NCI-H2227 (cell line): ENCODE data around the gene AFF3.
A peak's percentile ranks its signal among the peaks of the same experiment; 100 is the strongest.

Experiments
- DNase-seq: peaks from one replicate; lab custom pipeline; 2025; ENCODE audit not compliant: unreplicated experiment; lab: John Stamatoyannopoulos, UW

Gene AFF3

GRCh38 chr2:99621774-99622173, 520.6 kb downstream of the AFF3 start:
- DNase-seq, result no peak

DNA sequence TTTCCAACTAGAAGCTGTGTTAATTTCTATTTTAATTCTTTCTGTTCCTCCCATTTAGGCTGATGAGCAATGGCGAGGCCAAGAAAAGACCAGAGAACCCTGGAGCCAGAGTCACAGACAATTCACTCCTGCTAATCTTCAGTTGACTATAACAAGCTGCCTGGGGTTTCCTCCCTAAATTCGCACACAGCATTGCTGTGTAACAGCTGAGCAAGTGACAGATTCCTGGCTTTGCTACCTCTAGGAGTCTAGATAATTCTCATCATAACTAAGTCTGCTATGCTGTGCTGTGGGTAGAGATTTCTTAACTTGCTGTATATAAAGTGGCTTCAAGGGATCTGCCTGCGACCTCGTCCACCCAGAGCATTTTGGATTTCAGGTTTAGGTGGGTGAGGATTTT, 521.3 kb downstream of the AFF3 start:
- no peak for DNase-seq

DNA sequence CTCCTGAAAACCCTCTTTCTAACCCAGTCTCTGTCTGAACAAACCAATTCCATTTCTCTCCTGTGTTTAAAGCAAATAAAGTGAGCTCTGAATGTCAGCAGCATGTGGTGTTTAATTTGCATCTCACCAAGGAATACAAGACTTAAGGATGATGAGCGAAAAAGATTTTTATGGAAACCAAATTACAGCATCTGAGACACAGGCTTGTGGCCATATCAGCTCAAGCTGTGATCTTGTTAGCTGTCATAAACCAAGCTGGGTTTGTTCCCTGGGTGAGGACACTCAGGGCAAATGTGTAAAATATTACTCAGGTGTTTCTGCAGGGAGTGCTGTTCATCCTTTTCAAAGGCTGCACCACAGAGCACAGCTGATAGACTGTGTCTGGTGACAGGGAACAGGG, 523.2 kb downstream of the AFF3 start:
- no peak for DNase-seq

DNA sequence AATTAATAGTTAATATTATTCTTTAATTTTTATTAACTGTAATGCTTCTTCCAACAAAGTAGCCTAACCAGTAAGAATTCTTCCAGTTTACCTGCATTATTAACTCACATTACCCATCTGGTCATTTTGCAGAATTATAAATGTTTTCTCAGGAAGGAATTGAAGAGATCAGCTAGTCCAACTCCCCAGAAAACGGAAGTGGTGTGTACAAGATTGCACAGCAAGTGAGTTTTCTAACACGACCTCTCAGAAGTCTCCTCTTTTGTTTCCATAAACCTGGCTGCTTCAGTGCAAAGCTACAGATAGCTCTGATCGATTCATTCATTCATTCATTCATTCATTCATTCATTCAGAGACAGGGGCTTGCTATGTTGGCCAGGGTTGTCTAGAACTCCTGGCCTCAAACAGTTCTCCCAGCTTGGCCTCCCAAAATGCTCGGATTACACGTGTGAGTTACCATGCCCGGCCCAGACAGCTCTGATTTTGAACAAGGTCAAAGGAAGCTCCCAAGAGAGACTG, 523.8 kb downstream of the AFF3 start:
- DNase-seq, result no peak

DNA sequence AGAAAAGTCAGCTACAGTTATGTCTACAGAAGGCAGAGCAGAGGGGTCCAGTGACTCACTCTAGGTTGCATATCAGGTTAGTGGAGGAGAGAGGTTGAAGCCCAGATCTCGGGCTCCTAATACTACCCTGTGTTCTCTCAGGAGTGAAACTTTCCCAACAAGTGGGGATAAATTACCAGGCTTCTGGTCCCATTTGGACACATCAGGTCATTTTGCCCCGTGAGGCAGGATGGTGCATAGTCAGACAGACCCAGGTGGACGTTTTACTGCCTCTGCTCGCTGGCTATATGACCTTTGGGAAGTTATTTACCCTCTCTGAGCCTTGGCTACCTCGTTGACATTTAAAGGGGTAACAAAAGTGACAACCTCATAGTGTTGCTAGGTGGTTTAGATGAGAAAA, 524.6 kb downstream of the AFF3 start:
- DNase-seq, result no peak

GRCh38 chr2:99615247-99615771, 527.1 kb downstream of the AFF3 start:
- no peak for DNase-seq

DNA sequence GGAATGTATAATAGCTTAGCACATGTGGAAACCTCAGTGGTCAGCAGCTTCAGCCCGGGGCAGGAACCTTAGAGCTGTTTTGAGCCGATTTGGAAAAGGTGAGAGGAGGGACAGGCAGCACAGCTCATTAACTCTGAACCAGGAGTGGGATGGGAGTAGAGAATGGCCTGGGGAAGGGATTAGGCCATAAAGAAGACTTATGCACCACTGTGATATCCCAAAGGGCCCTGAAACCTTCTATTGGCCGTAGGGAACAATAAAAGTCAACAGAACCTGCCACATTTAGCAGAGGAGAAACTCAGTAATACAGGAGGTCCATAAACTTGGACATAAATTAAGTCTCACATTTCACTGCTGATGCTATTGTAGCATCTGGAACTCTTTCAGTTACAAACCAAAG, 528.4 kb downstream of the AFF3 start:
- no peak for DNase-seq

DNA sequence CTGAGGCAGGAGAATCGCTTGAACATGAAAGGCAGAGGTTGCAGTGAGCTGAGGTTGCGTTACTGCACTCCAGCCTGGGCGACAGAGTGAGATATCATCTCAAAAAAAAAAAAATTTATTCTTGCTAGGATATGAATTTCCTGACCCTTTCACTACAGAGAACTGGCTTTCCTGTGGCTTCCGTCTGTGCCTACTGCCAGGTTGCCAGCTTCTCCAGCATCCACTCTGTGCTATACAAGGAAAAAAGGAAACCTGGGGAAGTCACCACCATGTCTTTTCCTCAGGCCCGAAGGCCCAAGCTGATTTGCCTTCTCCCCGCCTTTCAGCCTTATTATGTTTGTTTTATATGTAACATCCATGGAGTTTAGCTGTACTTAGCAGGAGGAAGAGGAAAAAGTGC, 530.6 kb downstream of the AFF3 start:
- no peak for DNase-seq

DNA sequence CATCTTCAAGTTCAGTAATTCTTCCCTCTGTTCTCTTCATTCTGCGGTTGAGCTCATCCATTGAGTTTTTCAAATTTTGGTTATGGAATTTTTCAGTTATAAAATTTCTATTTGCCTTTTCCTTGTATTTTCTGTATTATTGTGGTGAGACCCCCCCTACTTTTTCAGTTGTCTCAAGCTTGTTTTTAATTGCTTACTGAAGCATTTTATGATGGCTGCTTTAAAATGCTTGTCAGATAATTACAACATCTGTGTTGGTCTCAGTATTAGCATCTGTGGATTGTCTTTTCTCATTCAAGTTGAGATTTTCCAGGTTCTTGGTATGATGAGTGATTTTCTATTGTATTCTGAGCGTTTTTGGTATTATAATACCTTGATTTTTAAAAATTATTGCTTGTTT, 531.4 kb downstream of the AFF3 start:
- no peak for DNase-seq

GRCh38 chr2:99609851-99610381, 532.5 kb downstream of the AFF3 start:
- DNase-seq, result no peak

DNA sequence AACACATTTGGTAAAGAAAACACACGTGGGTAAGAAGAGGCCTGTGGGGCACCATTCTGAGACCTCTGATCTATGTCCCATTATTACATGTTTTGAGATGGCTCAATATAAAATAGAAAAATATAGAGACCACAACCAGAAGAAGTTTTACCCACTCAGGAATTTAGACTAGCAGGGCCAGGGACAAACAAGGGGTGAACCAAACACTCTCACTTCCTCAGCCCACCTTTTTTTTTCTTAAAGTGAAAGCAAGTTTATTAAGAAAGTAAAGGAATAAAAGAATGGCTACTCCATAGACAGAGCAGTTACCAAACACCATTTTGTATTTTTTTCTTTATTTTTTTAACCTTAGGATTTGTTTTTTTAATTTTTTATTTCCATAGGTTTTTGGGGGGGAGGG, 533.5 kb downstream of the AFF3 start:
- DNase-seq, result no peak

DNA sequence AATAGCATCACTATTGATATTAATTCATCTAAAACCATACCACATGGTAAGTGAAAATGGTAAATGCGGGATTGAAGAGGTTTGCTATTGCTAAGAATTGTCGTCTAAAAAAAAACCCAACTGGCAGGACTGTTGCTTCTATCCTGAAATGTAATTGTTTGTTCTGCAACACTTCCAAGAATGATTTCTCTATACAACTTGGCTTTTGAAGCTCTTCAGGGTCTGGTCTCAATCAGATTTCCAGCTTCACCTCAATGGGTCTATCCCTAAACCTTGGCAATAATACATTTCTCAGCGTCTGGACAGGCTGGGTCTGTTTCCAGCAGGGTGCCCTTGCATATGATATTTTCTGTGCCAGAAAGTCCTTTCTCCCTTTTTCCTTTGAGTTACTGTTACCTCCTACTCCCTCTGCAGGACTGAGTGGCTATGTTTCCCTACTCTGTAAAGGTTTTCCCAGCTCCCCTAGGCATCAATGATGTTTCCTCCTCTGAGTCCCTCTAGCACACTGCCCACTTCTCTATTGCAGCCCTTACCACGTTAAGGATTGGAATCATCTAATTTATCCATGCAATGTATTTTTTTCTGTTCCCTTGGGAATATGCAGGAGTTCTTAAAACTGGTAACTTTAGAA, 534.4 kb downstream of the AFF3 start:
- no peak for DNase-seq

DNA sequence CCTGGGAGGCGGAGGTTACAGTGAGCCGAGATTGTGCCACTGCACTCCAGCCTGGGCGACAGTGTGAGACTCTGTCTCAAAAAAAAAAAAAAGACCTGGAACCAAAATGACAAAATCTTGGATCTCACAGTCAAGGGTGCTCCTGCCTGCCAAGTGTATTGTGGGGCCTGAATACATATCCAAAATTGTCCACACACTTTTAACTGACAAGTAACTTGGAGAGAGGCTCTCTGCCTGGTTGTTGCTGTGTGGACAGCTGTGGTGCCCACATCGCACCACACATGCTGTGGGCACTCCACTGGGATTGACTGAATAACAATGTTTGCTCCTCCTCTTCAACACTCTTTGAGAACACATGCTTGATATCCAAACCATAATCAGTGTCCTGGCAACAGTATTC, 534.9 kb downstream of the AFF3 start:
- DNase-seq, result no peak

- DNase-seq, result no peak
Measured at GRCh38 chr2:99605036-99605435, 537.4 kb downstream of the AFF3 start.

GRCh38 chr2:99602476-99602875, 539.9 kb downstream of the AFF3 start:
- DNase-seq, result no peak

GRCh38 chr2:99600981-99601651, 541.3 kb downstream of the AFF3 start:
- peak; percentile 45 for DNase-seq

DNA sequence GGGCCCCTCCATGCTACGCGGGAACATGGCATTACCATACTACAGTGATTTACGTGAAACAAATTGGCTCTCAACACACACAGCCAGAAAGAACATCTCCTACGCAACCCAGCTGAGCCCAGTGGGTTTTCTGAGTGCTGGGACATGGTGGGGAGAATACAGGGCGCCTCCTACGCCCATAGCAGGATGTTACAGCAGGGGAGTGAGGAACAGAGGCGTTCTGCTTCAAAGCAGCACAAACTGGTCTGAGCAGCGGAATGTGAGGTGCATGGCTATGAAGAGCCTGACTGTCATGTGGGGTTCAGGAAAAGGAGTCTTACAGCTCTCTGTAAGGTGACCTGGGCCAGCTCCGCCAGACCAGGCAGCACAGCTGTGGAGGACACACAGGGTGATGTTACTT, 543.9 kb downstream of the AFF3 start:
- DNase-seq, result no peak

GRCh38 chr2:99597616-99598015, 544.8 kb downstream of the AFF3 start:
- peak; percentile 21 for DNase-seq

DNA sequence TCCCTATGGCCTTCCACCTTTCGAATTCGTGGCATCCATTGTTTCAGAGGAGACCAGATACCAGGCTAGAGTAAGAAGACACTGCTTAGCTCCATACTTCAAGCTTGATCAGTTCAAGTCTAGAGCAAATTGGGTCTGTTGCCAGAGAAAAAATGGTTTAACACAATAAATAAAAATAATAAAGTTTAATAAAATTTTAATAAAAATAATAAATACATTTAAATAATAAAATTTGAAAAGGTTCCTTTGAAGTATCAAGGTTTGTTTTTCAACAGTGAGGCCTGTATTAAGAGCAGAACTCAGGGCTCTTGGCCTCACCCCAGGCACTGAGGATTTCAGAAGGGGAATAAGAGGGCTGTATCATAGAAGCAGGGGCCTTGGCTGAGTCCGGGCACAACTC, 547.0 kb downstream of the AFF3 start:
- no peak for DNase-seq

DNA sequence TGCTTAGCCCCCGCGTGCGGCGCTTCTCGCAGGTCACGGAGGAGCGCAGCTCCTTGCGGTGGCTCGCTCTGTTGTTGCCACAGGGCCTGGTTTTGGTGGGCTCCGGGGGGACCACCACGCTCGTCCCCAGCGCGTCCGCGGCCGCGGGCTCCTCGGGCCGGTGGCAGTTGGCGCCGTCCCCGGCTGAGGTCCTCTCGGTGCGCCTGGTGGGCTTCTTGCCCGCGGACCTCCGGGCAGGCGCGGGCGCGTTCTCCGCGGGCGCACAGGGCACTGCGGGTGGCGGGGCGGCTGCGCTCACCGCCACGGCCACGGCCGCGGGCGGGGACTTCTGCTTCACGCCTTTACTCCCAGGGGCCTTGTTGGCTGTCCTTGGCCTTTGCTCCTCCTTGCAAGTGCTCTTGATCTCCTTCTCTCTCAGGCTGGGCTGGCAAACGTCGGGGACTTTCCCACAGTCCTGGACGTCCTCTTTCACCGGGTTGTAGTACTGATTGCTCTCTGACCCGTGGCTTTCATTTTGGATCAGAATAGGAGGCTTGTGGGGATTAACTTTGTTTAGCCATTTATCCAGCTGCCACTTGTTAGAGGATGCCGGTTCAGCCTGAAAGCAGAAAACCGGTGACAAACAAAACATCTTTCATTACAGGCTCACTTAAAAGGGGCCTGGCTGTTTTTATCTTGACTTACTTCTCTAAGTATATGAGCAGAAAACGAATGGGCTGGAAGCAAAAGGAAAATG, 548.5 kb downstream of the AFF3 start:
- DNase-seq, result no peak

DNA sequence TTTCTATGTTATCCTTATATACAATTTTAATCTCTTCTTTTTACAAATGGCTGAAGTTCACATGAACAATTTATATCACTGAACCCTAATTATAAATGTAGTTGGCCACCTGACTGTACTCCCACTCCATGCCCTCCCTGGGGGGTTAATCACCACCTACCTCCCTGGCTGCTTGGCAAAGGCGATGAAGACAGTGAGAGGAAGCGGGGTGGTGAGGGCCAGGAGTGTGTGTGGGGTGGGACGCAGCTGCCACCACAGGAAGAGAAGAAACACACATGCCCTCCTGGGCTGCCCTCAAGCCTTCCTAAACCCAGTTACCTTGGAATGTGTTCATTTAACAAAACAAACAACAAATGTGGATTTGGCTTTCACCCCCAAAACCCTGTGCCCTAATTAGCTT, 565.6 kb downstream of the AFF3 start:
- DNase-seq, result no peak
